Measurements from ENCODE around the gene MCU. TPM values are rescaled to one million over a fixed set of nuclear protein-coding genes. Genes with fewer than 3 reads are reported as not detected.

The MCU gene
- total and polyA plus RNA-seq, 2 of the 8 experiments (the other 6 are each of a cell fraction or from before 2014, with no cell fraction given) = 51.6 to 62.2 TPM

DNA sequence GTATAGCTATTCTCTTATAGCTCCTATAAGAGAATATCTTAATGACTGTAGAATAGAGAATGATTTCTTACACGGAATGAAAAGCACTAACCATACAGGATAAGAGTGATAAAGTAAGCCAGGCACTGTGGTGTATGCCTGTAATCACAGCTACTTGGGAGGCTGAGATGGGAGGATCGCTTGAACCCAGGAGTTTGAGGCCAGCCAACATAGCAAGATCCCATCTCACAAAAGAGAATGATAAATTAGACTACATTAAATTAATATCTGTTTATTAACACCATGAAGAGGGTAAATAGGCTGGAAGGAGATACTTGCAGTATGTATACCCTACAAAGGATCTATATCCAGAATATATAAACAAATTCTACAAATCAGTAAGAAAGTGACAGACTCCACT, 189.3 kb downstream of the MCU start:
- H3K14ac ChIP-seq (ENCODE audit: insufficient read length) = no peak overlapping the region
- no peak overlapping the region for H2AFZ ChIP-seq (ENCODE audit: low read length)
- no peak overlapping the region for H2BK20ac ChIP-seq (ENCODE audit: low read length)
- 100% methylated on average over 2 of the region's 2 CpGs; no CpG with 5 or more reads in 1 of the 2 experiments for WGBS, 2 experiments (ENCODE audit: extremely low coverage in 1 of 2, insufficient coverage in 1 of 2, insufficient read length in 1 of 2, insufficient replicate concordance in 2 of 2, low coverage in 1 of 2, low lambda C conversion rate in 2 of 2, missing lambda C conversion rate in 1 of 2)
- H2BK15ac ChIP-seq (ENCODE audit: low read length) = no peak overlapping the region
- H3K9me3 ChIP-seq (ENCODE audit: insufficient read depth in 2 of 2, low read depth in 1 of 2, low read length in 1 of 2) = no peaks in the 10 kb centered on the region
- H4K5ac ChIP-seq (ENCODE audit: insufficient read length, low read depth, low read length) = no peak overlapping the region
- no peak overlapping the region for H3K56ac ChIP-seq (replicated peaks; ENCODE audit: insufficient read length, low read depth, low read length)
- no peak overlapping the region for H3K27ac ChIP-seq (ENCODE audit: low read depth, low read length)
- no peaks in the 10 kb centered on the region for H3K23me2 ChIP-seq (ENCODE audit: low read depth, low read length)
- peaks cover 0 to 23% (median 6%) of the 10 kb centered on the region in 4 experiments; a peak in 4 of 8 replicates for H3K36me3 ChIP-seq (ENCODE audit: control insufficient read depth in 2 of 4, insufficient read depth in 4 of 4, low read length in 3 of 4)
- no peak for FAIRE-seq
- no peak overlapping the region for H4K8ac ChIP-seq (ENCODE audit: extremely low read depth, insufficient read depth, low read length)
- no peak overlapping the region for H3K4ac ChIP-seq (replicated peaks; ENCODE audit: insufficient read length, low read depth, low read length)
- no peak overlapping the region for H3K4me3 ChIP-seq (ENCODE audit: extremely low read depth in 1 of 4, insufficient read depth in 2 of 4, low read depth in 3 of 4, low read length in 4 of 4)
- H3K79me2 ChIP-seq (ENCODE audit: control insufficient read depth in 1 of 2, insufficient read depth in 2 of 2, low read length in 2 of 2) = no peaks in the 10 kb centered on the region
- H4K91ac ChIP-seq (replicated peaks; ENCODE audit: insufficient read length, low read length) = no peak overlapping the region
- H3K79me1 ChIP-seq (ENCODE audit: low read depth, low read length) = no peaks in the 10 kb centered on the region
- CTCF ChIA-PET (ENCODE audit: partially characterized antibody) = no interaction called here
- no peak overlapping the region for H2BK12ac ChIP-seq (ENCODE audit: low read depth, low read length)
- peaks cover 0 to 9% (median 4%) of the 10 kb centered on the region in 4 experiments; a peak in 6 of 7 replicates for H3K4me1 ChIP-seq (replicated peaks in 1 of 4; ENCODE audit: control insufficient read depth in 3 of 4, insufficient read depth in 4 of 4, low read length in 3 of 4)
- no peak overlapping the region for H2BK5ac ChIP-seq (ENCODE audit: low read depth, low read length)
- H3K18ac ChIP-seq (ENCODE audit: extremely low read depth, low read length) = no peak overlapping the region
- H3K9ac ChIP-seq (replicated peaks in 1 of 4; ENCODE audit: extremely low read depth in 1 of 4, low read depth in 3 of 4, low read length in 3 of 4) = no peak overlapping the region
- DNase-seq (ENCODE audit: low read depth in 1 of 2, low spot score in 2 of 2) = no peak
- TF ChIP-seq, protein P1, sequence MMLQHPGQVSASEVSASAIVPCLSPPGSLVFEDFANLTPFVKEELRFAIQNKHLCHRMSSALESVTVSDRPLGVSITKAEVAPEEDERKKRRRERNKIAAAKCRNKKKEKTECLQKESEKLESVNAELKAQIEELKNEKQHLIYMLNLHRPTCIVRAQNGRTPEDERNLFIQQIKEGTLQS (IDR thresholded peaks at IDR 0.05; ENCODE audit: insufficient read depth, low read depth, low read length) = no peak
- TF ChIP-seq RXRA (IDR thresholded peaks at IDR 0.05; ENCODE audit: insufficient read depth, low read depth, low read length) = no peak
- TF ChIP-seq EGR1 (IDR thresholded peaks at IDR 0.05; ENCODE audit: borderline replicate concordance, low read depth, low read length) = no peak
- TF ChIP-seq, protein P2, sequence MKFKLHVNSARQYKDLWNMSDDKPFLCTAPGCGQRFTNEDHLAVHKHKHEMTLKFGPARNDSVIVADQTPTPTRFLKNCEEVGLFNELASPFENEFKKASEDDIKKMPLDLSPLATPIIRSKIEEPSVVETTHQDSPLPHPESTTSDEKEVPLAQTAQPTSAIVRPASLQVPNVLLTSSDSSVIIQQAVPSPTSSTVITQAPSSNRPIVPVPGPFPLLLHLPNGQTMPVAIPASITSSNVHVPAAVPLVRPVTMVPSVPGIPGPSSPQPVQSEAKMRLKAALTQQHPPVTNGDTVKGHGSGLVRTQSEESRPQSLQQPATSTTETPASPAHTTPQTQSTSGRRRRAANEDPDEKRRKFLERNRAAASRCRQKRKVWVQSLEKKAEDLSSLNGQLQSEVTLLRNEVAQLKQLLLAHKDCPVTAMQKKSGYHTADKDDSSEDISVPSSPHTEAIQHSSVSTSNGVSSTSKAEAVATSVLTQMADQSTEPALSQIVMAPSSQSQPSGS (IDR thresholded peaks at IDR 0.05; ENCODE audit: low read length) = no peak
- TF ChIP-seq CBX5 (IDR thresholded peaks at IDR 0.05; ENCODE audit: low read depth, low read length) = no peak
- no peak for TF ChIP-seq RNF2 (IDR thresholded peaks at IDR 0.05; ENCODE audit: borderline replicate concordance, low read depth, low read length, missing control alignments, poor library complexity, severe bottlenecking)
- TF ChIP-seq BCL11A (IDR thresholded peaks at IDR 0.05; ENCODE audit: low read depth in 2 of 2, low read length in 2 of 2) = no peak
- TF ChIP-seq HDAC2 (IDR thresholded peaks at IDR 0.05; ENCODE audit: borderline replicate concordance in 1 of 2, low read depth in 2 of 2, low read length in 2 of 2) = no peak
- TF ChIP-seq EP300 (IDR thresholded peaks at IDR 0.05; ENCODE audit: borderline replicate concordance in 1 of 2, low read depth in 2 of 2, low read length in 2 of 2) = no peak
- TF ChIP-seq CHD2 (IDR thresholded peaks at IDR 0.05; ENCODE audit: low read length) = no peak
- H3K23ac ChIP-seq (ENCODE audit: insufficient read length) = no peak overlapping the region
- H2AK5ac ChIP-seq (ENCODE audit: low read depth, low read length) = no peak overlapping the region
- POLR2A ChIA-PET (ENCODE audit: partially characterized antibody) = no interaction called here
- H3K27me3 ChIP-seq (replicated peaks in 1 of 4; ENCODE audit: control insufficient read depth in 3 of 4, extremely low read depth in 1 of 4, insufficient read depth in 3 of 4, low read length in 3 of 4) = no peaks in the 10 kb centered on the region
- no peak overlapping the region for H3K4me2 ChIP-seq (ENCODE audit: insufficient read depth in 1 of 2, low read depth in 2 of 2, low read length in 2 of 2)
- no peaks in the 10 kb centered on the region for H4K20me1 ChIP-seq (replicated peaks in 1 of 2; ENCODE audit: control insufficient read depth in 1 of 2, insufficient read depth in 2 of 2, low read length in 2 of 2)
- no peak overlapping the region for H2BK120ac ChIP-seq (replicated peaks; ENCODE audit: low read depth, low read length)
